Fibroblast of skin of right biceps (primary cell): Measurements from ENCODE around the gene ZHX3.

Source experiments
- DNase-seq: peaks from one replicate; pipeline ENCODE4 v3.0.0-alpha.2; 2013

ZHX3 gene

DNA sequence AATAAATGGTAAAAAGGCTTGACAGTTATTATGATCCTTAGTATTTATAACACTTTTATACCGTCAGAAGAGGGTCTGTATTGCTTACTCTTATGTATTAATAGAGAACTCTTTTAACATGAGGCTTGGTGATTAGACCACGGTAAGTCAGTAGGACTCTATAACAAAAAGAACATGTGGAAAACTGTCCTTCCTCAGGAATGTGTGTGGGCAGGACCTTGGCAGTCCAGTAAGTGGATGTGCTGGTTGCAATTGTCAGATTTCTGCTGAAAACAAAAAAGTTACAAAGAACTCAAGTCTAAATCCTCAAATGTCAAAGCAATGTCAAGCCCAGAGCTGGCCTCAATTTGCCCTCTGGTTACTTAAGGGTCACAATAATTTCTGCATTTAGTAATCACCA is 99.1 kb downstream of the ZHX3 start:
- DNase-seq: peak; percentile 25

DNA sequence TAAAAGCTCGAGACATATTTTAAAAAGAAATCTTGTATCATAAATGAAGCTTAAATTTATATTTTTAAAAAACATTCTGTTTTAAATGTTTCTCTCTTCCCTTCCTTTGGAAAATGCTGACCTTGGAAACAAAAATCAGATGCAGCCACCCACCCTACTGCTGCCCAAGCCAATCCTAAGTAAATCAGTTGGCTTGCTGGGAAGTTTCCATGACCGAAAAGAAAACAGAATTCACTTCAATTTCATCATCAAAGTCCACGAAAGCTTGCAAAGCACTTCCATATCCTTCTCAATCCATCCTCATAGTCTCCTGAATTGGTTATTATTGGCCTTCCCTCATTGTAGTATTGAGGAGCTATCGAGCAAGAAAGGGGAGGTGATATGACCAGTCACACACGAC is 100.1 kb downstream of the ZHX3 start:
- no peak for DNase-seq

DNA sequence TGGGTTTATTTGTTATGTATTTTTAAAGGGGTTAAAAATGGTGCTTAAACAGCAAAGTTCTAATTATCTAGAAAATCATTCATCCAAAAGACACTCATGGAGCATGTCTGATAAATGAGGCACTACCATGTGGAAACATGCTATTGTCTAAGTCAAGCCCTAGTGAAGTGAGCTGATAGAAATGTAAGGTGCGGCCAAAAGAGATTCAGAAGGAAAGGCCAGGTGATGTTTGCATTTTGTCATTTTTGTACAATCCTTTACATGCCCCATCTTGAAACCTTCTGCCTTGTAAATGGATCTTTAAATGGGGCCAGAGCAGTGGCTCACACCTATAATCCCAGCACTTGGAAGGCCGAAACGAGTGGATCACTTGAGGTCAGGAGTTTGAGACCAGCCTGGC is 102.9 kb downstream of the ZHX3 start:
- no peak for DNase-seq

DNA sequence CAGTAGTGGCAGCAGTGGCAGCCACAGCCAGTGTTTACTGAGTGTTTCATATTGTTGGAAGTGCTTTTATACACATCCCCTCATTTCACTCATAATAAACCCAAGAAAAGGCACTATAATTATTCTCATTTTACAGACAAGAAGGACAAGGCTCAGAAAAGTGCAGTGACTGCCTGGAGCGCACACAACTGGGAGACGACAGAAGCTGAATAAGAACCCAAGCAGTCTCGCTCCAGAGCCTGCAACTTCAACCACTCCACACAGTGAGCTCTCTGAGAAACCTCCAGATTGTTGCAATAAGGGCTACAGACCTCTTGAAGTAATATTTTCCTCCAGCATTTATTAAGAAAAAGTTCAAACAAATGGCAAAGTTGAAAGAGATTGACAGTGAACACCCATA is 103.3 kb downstream of the ZHX3 start:
- DNase-seq: no peak

DNA sequence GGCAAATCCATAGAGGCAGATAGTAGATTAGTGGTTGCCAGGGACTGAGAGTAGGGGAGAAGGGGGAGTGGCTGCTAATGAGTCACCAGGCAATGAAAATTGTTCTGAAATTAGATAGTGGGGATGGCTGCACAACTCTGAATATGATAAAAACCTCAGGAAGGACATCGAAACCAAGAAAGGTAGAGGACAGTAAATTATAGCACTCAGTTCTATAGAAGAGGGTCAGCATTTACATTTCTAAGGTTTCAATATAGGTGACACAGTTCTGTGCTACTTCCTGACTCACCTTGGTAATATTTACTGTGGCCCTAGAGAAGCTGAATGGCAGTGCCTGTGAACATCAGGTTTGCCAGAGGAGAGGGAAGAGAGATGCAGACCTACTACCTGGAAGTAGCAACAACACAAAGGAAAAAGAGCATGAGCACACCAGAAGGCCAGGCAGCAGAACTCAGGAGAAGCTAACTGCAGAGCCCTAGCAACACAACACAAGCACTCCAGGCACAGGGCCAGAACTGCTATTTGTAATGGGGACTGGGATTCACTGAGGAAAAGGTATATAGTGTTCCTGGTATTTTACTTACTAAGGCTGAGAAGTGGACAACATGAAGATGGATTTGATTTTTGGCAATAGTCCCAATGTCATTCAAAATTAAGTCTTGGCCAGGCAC is 104.2 kb downstream of the ZHX3 start:
- DNase-seq: peak; percentile 45

DNA sequence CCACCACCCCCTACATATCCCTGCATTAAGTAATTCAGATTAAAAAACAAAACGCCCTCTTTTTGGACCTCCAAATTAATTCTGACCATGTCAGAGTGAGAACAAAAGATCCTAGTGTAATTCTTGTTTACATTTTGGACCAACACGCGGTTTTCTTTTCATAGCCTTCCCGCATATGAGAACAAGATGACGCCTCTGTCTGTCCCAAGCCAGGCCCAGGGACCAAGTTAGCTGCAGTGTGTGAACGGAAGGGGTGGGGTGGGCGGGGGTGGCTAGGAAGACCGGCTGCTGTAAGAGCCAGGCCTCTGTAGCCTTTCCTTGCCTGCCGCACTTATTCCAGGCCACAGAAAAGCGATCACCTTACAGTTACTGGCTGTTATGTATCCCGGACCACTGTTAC is 112.2 kb downstream of the ZHX3 start:
- DNase-seq: no peak

DNA sequence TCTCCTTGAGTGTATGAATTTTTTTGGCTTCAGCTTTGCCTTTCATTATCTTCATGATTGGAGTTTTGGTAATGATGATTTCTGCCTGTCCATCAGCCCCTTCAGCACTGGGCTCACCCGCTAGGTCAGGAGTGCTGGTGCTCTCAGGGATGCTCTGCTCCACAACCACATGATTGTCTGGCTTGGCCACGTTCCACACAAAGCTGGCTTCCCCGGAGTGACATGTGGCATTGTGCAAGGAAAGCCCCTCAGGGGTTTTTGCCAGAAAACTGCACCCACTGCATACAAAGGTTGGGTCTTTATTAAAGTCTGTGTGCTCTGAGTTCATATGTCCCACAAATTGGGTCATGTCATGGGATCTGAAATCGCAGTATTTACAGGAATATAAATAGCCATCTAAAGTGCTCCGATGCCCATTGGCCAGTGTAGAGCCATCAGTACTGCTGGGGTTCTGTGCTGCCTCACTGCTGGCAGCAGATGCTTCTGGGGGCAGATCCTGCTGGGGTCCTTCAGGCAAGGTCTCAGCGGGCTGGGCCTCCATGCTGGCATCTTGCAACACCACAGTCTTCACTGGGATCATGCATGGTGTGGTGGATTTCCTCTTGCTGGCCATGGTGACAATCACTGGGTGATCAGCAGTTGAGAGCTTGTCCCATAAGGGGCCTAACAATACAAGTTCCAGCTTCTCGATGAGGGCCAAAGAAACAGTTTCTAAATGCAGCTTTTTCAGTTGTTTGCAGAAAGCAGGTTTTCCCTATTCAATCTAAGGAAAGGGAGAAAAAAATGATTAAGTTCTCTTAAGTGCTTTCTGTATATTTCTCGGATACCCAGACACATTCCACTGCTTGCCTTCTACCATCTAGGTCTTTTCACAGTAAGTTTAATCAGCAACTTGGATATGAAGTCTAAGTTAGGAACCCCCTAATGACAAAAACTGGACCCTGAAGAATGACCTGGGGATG is 112.9 kb downstream of the ZHX3 start:
- DNase-seq: no peak

DNA sequence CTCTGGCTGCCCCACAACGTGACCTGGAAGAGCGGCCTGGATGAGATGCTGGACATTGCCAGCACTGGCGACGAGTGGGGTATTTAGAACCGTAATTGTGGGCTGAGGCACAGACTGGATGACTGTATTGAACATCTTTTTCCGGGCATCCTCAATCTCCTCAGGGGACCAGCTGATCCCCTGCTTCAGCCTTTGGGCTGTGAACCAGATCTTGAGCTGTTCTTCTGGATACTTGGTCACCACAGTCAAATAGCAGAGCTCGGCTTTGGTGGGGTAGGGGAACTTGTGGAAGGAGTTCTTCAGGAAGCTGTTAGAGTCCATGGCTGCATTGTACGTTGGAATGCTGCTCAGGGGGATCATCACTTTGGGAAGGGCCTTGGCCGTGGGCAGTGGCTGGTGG is 113.9 kb downstream of the ZHX3 start:
- no peak for DNase-seq

DNA sequence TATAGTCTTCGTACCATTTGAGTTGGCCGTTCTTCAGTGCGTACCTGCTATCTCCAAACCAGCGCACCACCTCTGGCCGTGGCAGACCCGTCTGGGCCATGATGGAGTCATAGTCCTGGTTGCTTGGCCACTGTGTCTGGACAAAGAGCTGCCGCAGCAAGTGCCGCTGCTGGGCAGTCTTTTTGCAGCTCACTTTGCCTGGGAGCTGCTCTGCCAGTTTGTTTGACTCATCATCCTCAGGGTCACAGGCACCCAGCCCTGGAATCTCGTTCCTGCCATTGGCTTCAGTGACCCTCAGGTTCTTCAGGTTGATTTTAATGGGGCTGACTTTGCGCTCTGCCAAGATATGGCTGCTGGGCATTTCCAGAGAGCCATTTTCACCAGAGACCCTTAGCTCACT is 115.1 kb downstream of the ZHX3 start:
- DNase-seq: no peak

DNA sequence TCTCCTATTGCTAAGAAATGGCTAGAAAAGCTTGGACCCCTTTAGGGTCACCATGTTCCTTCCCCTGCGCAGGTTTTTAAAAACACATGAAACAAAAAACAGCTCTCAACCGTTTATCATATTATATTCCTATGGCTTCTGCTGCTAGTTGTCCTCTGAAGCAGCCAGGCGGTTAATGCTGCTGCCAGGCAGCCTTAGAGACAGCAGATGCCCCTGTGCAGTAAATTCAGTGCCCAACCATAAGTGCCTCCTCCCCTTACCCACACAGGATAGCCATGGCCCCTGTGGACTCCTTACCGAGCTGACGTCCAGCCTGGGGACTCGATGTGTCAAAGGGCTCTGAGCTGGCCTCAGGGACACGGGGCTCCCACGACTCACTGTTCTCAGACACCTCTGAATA is 115.8 kb downstream of the ZHX3 start:
- no peak for DNase-seq

DNA sequence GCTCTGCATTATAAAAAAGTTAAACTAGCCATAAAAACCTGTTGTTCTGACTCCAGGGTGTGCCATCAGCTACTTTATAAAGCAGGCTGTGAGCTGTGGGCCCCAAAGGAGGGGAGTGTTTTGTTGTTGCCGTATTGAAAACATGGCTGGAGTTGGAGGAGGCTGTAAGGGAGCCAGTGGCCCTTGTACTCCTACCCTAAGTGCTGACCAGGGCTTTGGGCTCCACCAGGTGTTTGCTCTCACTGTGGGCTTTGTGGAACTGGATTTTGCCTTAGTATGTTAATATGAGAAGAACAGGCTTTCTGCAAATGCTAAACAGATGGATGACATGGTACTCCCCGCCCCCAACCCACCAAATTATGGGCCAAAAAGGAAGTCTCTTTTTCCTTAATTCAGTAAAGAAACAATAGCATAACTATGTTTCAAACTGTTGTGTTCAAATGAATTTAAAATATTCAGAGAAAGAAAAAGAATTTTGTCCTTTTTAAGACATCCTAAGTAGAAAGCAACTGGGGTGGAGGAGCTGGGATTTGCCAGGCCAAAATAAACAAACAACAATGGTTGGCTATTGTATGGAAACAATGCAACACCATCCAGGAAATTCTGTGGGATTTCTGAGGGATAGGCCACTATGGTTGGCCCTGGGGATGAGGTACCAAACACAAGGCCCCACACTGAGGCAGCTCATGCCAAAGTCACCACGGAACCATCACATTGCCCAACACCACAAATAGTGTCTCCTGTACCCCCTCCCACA is 116.9 kb downstream of the ZHX3 start:
- DNase-seq: no peak

DNA sequence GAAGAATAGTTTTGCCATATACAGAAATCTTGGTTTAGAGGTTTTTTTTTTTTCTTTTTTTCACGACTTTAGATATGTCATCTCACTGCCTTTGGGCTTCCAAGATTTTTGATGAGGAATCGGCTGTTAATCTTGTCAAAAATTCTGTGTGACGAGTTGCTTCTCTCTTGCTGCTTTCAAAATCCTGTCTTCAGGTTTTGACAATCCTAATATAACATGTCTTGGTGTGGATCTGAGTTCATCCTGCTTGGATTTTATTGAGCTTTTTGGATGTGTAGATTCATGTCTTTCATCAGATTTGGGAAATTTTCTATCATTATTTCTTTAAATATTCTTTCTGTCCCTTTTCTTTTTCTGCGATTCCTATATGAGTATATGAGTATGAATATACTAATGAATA is 119.1 kb downstream of the ZHX3 start:
- DNase-seq: no peak

DNA sequence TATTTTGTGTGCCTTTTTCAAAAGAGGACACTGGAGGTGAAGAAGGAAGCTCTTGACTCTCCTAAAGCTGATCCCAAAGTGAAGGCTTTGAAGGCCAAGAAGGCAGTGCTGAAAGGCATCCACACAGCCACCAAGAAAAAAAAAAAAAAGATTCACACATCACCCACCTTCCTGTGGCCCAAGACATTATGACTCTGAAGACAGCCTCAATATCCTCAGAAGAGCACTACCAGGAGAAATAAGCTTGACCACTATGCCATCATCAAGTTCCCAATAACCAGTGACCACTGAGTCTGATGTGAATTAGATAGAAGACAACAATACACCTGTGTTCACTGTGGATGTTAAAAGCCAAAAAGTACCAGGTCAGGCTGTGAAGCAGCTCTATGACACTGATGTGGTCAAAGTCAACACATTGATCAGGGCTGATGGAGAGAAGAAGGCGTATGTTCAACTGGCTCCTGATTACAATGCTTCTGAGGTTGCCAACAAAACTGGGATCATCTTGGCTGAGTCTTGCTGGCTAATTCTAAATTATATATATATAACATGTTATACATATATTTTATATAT is 120.8 kb downstream of the ZHX3 start:
- DNase-seq: no peak

DNA sequence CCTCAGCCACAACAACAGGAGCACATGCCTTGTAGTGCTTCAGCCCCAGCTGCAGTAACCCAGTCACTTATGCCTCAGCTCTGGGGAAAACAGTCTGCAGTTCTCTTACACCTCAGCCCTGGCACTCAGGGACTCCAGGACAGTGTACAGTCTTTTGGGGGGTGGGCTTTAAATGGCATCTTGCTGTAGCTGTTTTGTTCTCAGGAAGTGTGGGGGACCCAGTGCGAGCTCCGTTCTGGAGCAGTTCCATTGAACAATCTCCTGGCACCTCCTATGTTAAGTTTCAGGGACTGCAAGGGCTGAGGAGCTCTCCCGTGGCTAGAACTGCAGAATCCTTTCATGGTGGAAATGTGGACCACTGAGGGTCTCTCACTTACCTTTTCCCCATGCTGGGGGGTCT is 125.0 kb downstream of the ZHX3 start:
- DNase-seq: no peak

DNA sequence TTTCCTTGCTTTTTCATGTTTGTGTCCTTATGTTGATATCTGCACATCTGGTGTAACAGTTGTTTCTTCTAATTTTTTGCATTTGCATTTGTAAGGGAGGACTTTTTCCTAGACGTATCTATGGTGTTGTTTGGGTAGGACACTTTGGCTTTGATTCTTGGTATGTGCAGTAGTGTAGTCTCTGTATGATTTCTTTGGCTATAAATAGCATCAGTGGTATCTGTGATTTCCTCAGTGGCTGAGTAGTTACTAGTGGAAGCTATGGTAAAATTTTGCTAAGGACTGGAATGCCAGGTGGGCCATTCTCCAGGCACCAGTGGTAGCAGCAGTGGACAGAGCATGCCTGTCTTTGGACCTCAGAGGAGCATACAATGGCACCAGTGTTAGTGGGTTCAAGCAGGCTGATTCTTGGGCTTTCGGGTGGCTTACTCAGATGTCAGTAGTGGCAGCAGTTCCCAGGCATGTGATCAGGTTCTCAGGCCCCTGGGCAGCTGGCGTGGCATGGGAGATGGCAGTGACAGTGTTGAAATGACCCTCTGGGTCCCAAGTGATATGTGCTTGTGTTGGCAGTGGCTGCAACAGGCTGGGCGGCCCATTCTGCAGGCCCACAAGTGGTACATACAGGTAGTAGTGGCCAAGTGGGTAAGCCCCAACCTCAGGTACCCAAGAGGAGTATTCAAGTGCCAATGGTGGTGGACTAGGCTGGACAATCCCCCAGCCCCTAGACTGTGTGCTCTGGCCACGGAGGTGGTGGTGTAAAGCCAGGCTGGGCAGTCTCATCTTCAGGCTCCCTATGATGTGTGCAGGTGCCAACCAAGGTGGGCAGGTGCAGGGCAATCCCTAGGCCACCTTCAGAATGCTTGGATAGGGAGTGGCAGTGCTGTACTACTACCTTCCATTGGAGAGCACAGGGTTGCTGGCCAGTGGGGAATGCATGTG is 125.7 kb downstream of the ZHX3 start:
- DNase-seq: no peak

DNA sequence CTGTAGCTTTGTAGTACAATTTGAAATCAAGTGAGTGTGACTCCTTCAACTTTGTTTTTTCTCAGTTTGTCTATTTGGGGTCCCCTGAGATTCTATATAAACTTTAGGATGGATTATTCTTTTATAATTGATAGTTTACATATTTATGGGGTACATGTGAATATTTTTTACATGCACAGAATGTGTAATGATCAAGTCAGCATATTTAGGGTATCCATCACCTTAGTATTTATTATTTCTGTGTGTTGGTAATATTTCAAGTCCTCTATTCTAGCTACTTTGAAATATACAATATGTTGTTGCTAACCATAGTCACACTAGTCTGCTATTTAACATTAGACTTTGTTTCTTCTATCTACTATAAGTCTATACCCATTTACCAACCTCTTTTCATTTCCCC is 129.9 kb downstream of the ZHX3 start:
- no peak for DNase-seq

DNA sequence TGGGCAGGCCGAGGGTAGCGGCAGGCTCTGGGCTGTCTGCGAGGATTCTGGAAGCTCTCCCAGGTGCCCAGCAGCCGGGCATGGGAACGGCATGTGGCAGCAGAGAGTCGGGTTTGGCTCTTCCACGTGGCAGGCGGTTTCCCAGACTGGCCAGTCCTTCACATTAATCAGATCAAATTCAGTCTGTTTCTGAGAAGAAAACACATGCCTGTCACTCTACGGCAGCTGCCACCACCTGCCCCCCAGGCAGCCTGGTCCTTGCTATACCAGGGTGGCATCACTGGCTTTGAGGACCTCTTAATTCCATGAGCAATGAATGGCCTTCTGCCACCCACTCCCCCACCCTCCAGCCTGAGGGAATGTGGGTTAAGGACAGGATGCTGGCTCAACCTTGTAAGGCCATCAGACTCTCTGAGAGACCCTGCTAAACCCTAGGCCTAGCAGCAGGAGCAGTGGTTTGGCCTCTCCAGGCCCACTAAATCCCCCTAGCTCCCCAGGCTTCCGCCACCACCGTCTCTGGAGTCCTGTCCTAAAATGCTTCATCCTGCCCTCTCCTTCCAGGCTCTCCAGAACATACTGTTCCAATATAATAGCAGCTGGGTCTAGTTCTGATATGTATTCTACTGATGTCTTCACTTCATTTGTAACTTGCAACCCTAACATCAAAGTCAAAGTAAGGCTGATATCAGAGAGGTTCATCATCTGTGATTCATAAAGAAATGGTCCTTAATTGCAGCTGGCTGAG is 132.3 kb downstream of the ZHX3 start:
- DNase-seq: no peak

DNA sequence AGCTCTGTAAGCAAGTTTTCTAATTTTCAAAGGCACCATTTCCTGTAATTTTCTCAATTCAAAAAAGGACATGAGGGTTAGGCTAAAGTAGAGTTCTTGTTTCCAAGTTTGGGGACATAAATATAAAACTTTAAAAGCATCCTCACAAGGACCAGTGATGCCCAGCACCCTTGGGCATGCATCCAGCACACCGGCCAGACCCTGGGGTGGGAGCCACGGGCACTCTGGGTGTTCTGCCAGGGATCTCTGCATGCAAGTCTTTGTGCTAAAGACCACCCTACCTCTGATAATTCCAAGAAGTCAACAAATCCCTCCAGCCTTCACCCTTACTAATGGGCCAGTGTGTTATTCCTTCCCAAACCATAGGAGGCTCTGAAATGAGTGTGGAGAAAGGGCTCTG is 133.7 kb downstream of the ZHX3 start:
- no peak for DNase-seq

DNA sequence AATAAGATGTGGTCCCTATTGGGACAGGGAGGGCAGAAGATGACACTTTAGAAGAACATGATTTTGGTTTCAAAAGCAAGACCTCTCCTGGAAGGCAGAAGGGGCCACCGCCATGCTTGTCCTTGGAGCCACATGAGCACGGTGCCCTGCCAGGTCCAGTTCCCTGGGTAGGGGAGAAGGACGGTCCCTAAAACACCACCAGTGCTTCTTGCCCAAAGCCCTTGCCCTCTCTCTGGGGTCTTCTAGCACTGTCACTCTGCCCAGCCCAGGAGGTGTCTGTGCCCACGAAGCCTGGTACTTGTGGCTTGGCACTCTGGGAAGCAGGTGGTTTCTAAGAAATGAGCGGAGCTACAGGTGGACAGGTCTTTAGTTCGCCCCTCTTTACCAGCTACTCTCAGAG is 134.1 kb downstream of the ZHX3 start:
- no peak for DNase-seq

DNA sequence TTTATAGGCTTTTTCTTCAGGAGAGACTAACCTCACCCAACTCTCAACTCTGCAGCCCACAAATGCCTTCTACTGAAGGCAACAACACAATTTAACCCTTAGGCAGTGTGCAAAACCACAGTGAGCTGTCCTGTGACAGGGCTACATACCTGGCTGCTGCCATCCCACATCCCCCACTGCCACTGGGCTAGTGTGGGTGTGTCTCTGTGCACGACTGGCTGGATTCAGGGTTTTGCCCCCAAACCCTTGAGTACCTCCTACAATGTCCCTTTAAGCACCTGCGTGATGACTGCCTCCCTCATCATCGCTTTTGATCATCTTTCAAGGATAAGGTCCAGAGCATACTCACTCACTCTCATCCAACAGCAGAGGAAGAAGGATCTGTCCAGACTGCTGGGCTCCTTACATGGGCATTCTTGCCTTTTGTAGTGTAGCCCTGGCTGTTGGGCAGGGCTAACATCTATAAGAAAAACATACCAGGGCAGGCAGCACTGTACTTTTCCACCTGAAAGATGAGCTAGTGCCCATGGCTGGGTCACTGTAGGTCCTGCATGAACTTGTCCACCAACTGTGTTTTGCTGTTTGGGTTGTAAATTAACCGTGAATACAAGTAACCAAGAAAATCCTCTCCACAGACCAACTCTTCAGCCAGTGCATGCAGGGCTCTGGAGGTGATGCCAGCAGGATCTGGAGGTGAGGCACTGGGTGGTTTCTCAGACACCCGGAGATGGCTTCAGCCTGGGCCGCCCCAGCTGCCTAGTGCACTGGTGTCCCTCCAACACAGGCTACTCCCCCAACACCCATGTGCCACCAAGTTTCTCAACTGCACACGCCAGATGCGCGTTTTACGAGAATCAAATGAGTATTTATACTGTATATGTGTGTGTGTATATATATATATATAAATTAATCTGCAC is 135.0 kb downstream of the ZHX3 start:
- DNase-seq: no peak
